ENCODE measurements around the gene PDSS2. TPM values are rescaled to one million over a fixed set of nuclear protein-coding genes. Genes with fewer than 3 reads are reported as not detected.

The PDSS2 gene, protein sequence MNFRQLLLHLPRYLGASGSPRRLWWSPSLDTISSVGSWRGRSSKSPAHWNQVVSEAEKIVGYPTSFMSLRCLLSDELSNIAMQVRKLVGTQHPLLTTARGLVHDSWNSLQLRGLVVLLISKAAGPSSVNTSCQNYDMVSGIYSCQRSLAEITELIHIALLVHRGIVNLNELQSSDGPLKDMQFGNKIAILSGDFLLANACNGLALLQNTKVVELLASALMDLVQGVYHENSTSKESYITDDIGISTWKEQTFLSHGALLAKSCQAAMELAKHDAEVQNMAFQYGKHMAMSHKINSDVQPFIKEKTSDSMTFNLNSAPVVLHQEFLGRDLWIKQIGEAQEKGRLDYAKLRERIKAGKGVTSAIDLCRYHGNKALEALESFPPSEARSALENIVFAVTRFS
- total RNA-seq = 11.5 TPM

DNA sequence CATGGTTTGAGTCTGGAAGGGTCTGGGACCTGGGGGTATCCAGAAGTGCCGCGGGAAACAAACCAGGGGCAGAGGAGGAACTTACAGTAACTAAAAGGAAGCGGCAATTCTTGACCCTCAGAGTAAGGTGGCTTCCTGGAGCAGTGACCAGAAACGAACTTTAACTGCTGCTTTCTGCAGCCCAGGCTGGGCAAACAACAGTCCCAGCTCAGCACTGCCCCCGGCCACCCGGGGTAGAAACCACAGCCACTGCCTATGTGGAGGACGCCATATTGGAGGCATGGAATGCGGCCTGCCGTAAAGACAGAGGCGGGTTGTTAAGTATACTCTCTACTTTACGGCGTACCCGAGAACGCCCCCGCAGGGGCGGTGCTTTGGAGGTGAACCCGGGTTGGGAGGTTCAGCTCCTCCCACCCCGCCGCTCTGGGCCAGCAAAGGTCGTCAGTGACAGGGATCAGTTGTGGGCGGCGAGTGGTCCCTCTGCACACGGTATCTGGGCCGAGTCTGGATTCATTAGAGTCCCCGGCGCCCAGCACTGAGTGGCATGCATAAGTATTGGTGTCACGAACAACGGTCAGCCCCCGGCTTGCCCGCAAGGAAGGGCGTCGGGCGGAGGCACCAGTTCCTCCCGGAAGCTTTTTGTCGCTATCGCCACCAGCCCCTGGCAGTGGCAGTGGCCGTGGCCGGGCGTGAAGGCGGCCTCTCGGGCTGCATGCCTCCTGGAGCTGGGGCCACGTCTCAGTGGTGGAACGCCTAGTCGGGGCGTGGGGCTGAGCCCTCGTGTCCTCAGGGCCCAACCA, at the start of gene PDSS2:
Gene PDSS2, minus strand, starts transcription at position 282 of the 800 bp plus-strand sequence. Its CDS starts 279 bp downstream, at position 3.

DNA sequence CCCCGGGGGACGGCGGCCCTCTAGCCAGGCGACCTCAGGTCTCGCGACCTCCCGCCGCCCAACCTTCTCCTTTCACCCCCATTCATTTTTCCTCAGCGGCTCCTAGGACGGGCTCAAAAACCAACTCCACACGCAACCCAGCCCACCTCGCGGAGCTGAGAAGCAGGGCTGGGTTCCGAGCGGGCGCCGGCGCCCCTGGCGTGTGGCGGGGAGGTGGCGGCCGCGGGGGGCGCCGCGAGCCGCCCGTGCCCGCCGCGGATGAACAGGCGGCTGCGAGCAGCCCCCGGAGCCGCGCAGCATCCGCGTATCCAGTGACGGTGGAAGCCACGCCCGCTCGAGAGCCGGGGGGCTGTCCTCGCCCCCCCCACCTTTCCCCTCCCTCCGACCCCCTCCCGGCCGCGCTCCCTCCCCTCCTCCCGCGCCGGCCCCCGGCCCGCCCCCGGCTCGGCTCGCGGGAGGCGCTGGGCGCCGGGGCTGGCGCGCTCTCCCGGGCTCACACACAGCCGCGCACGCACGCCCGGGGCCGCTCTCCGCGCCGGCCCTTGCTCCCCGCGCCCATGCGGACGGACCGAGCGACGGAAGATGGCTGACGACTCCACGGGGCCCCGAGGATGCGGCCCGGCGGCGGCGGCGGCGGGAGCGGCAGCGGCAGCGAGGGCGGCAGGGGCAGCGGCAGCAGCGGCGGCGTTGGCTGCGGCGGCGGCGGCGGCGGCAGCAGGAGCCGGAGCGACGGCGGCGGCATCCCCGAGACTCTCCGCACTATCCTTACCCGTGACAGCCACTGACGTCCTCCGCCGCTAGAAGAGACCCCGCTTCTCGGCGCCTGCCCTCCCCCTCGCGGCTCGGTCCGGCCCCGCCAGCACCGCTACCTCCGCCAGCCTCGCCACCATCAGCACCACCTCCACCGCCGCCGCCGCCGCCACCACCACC, 30.5 kb upstream of the PDSS2 start, which contains the start of gene SOBP:
Gene SOBP, plus strand, starts transcription at position 482 of the 930 bp plus-strand sequence. CDS start 500 bp downstream, outside the sequence.

GRCh38 chr6:107114926-107115694, 344.3 kb downstream of the PDSS2 start, which contains the start of gene BEND3:
Gene BEND3 (minus strand): TSS chr6:107115515. CDS start chr6:107099285, 16,230 bp downstream.

Small RNA genes within 50 kb of the gene (small RNA-seq; reads per million reads assigned to genes)
- not detected for gene AL591516.1
- not detected for gene RNU6-1299P

Other genes with a start within 250 kb of the PDSS2 start
- 42.0 TPM for gene SOBP, start 30.6 kb upstream of the PDSS2 start, total RNA-seq

Measured in diencephalon (tissue), 1 donor.